NCI-H345 treated with DMSO at 0.1 percent for 48 hours (cell line): ENCODE measurements around the gene ZMYM1.
"Not testable (repeated sequence)": the region's sequence is repeated elsewhere in the genome, so short reads cannot be mapped to it uniquely, and the experiment has no call there.

ENCODE experiments used
- DNase-seq: peaks from one replicate; lab custom pipeline; 2025; ENCODE audit not compliant: unreplicated experiment; lab: John Stamatoyannopoulos, UW

ZMYM1 gene

GRCh38 chr1:35079003-35079930 is at the start of gene ZMYM1:
TSS of gene ZMYM1 (plus strand) at chr1:35079385. CDS start at chr1:35093988, 14,603 bp downstream.
- DNase-seq = peak; percentile 56

- no peak for DNase-seq
Observed at GRCh38 chr1:35029761-35030160, 49.4 kb upstream of the ZMYM1 start.

- DNase-seq = no peak
Observed at GRCh38 chr1:35030338-35030737, 48.8 kb upstream of the ZMYM1 start.

GRCh38 chr1:35030756-35031446 is 48.3 kb upstream of the ZMYM1 start:
- no peak for DNase-seq

- DNase-seq = no peak
Observed at GRCh38 chr1:35032384-35032739, 46.8 kb upstream of the ZMYM1 start.

GRCh38 chr1:35033346-35033745 is 45.8 kb upstream of the ZMYM1 start:
- no peak for DNase-seq

GRCh38 chr1:35036621-35037020 is 42.6 kb upstream of the ZMYM1 start:
- DNase-seq = no peak

GRCh38 chr1:35037206-35037605 is 42.0 kb upstream of the ZMYM1 start:
- DNase-seq = no peak

- no peak for DNase-seq
Observed at GRCh38 chr1:35038723-35039122, 40.5 kb upstream of the ZMYM1 start.

- no peak for DNase-seq
Observed at GRCh38 chr1:35043498-35043897, 35.7 kb upstream of the ZMYM1 start.

GRCh38 chr1:35044431-35044830 is 34.8 kb upstream of the ZMYM1 start:
- no peak for DNase-seq

GRCh38 chr1:35046730-35047129 is 32.5 kb upstream of the ZMYM1 start:
- no peak for DNase-seq

GRCh38 chr1:35047188-35047858 is 31.9 kb upstream of the ZMYM1 start:
- DNase-seq = no peak

- no peak for DNase-seq
Observed at GRCh38 chr1:35049116-35049515, 30.1 kb upstream of the ZMYM1 start.

- DNase-seq = no peak
Observed at GRCh38 chr1:35053433-35053832, 25.8 kb upstream of the ZMYM1 start.

GRCh38 chr1:35054282-35054681 is 24.9 kb upstream of the ZMYM1 start:
- not testable (repeated sequence) for DNase-seq

GRCh38 chr1:35058321-35058720 is 20.9 kb upstream of the ZMYM1 start:
- DNase-seq = not testable (repeated sequence)

GRCh38 chr1:35058988-35059387 is 20.2 kb upstream of the ZMYM1 start:
- no peak for DNase-seq

- no peak for DNase-seq
Observed at GRCh38 chr1:35062518-35063196, 16.5 kb upstream of the ZMYM1 start.

- DNase-seq = no peak
Observed at GRCh38 chr1:35064265-35064664, 14.9 kb upstream of the ZMYM1 start.

- DNase-seq = no peak
Observed at GRCh38 chr1:35069746-35070145, 9.4 kb upstream of the ZMYM1 start.
